HUES64 (cell line): ENCODE data around the gene SRGAP1.
"Not testable (repeated sequence)": the region's sequence is repeated elsewhere in the genome, so short reads cannot be mapped to it uniquely, and the experiment has no call there.

ENCODE experiments used
- H3K27ac ChIP-seq: 2 replicates; pipeline ENCODE4 v1.7.0; 2013; ENCODE audit warnings: low read depth, low read length, inconsistent platforms
- H3K27me3 ChIP-seq: 2 replicates; pipeline ENCODE4 v1.6.1; 2013; ENCODE audit warnings: mild to moderate bottlenecking, low read length; ENCODE audit not compliant: insufficient read depth
- H3K36me3 ChIP-seq: 2 replicates; pipeline ENCODE4 v1.6.1; 2013; ENCODE audit warnings: mild to moderate bottlenecking, low read length; ENCODE audit not compliant: insufficient read depth
- H3K4me1 ChIP-seq: 2 replicates; pipeline ENCODE4 v1.6.1; 2013; ENCODE audit warnings: mild to moderate bottlenecking, low read length, moderate library complexity; ENCODE audit not compliant: insufficient read depth
- H3K4me3 ChIP-seq: 2 replicates; pipeline ENCODE4 v1.5.1; 2013; ENCODE audit warnings: mild to moderate bottlenecking, low read length, moderate library complexity
- H3K9ac ChIP-seq: 2 replicates; pipeline ENCODE4 v1.6.1; 2013; ENCODE audit warnings: mild to moderate bottlenecking, low read depth, low read length
- H3K9me3 ChIP-seq: 2 replicates; pipeline ENCODE4 v1.6.1; 2013; ENCODE audit warnings: low read depth, low read length; ENCODE audit not compliant: insufficient read depth
- WGBS: fragments of 150-250, 120-280 bp; methylation state at CpG from one replicate; pipeline ENCODE4 v1.1.7; 2013; ENCODE audit warnings: missing lambda C conversion rate; 5-methylcytosine and 5-hydroxymethylcytosine counted together

The SRGAP1 gene

DNA sequence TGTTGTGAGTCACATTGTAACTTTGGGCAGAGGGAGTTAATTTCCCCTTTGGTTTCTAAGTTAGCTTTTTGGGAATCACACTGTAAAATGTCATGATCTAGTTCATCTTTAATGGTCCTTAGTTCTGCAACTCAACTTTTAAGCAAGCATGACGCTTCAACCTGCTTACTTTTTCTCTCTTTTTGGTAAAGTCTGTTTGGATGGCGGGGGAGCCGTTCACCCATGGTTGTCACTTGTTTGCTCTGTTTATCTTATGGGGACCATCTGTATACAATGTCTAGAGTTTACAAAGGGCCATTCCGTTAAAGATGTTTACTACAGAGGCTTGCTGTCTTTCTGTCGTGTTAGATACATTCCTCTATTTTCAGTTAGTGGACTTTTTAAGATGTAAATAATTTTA, 172.0 kb downstream of the SRGAP1 start:
- 98% methylated on average over 3 of the region's 5 CpGs for WGBS
- Histone ChIP-seq H3K9me3 (no peaks in the 10 kb centered on the region), H3K36me3 (no peaks in the 10 kb centered on the region), H3K9ac (no peak overlapping the region), H3K27me3 (no peaks in the 10 kb centered on the region), H3K27ac (no peak overlapping the region), H3K4me1 (peaks cover 5% of the 10 kb centered on the region; the same call in 1 of the 2 replicates), H3K4me3 (no peak overlapping the region)

DNA sequence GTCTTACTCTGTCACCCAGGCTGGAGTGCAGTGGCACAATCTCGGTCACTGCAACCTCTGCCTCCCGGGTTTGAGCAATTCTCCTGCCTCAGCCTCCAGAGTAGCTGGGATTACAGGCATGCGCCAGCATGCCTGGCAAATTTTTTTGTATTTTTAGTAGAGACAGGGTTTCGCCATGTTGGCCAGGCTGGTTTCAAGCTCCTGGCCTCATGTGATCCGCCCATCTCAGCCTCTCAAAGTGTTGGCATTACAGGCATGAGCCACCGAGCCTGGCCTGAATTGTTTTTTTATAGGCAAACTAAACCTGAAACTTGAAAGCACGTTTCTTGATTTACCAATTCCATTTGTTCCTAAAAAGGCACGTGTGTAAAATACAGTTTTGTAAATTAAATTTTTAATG, 173.6 kb downstream of the SRGAP1 start:
- 92% methylated on average over 8 of the region's 8 CpGs for WGBS
- H3K4me3 ChIP-seq, H3K27ac ChIP-seq, H3K9me3 ChIP-seq, H3K36me3 ChIP-seq, H3K27me3 ChIP-seq, H3K9ac ChIP-seq: not testable (repeated sequence)
- H3K4me1 ChIP-seq: peaks cover 12% of the 10 kb centered on the region; the same call in 1 of the 2 replicates

DNA sequence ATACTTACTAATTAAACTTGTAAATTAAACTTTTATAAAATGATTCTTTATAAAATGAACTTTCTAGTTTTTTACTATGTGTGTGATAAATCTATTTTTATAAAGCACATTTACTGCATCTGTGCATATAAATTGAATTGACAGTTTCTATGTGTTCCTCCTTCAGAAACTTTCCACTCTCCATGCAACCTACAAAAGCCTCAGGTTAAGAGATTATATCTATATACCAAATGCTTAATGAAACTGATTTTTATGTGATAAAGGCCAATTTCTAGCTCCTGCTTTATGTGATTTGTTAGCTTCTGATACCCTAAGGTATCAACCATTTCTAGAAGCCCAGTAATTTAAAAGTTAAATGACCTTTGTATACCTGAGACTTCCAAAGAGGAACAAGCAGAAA, 174.0 kb downstream of the SRGAP1 start:
- H3K27me3 ChIP-seq: no peaks in the 10 kb centered on the region
- H3K9ac ChIP-seq: no peak overlapping the region
- no peak overlapping the region for H3K27ac ChIP-seq
- H3K9me3 ChIP-seq: no peaks in the 10 kb centered on the region
- peaks cover 12% of the 10 kb centered on the region; the same call in 1 of the 2 replicates for H3K4me1 ChIP-seq
- H3K36me3 ChIP-seq: no peaks in the 10 kb centered on the region
- H3K4me3 ChIP-seq: no peak overlapping the region

DNA sequence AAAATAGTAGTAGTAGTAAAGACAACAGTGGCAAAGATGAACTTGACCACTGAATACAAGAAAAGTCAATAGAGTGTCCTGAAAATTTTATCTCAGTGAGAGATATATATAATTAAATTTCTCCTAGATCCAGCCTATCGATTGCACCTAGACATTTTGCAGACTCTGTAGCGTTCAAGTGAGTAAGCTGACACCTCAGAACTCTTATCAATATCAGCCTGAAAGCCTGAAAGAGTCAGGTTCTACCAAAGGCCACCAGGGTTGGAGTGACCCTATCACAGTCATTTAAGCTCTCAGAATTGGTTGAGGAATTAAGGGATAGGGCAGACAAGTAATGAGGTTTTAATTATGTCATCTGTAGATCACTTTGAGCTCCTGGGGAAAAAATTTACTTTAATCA, 174.6 kb downstream of the SRGAP1 start:
- H3K9ac ChIP-seq: no peak overlapping the region

DNA sequence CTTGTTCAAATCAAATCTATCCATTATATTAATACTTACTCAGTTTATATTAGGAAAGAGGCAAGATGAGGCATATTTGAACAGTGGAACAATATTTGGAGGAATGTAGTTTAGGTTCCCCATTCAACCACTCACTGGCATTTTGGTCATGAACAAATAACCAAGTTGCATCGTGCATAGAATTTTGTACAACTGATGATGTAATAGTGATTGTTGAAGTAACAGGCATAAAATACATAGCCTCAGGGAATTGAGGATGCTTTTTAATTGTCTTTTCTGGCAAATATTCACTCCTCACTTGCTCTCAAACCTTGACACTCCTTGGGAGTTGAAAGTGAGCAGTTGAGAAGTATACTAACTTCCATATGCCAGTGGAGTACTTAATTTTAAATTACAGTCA, 175.2 kb downstream of the SRGAP1 start:
- 93% methylated on average over 1 of the region's 1 CpG for WGBS
- H3K9me3 ChIP-seq: no peaks in the 10 kb centered on the region
- peaks cover 12% of the 10 kb centered on the region; the same call in 1 of the 2 replicates for H3K4me1 ChIP-seq

More for the DNA sequence above, 174.6 kb downstream of the SRGAP1 start:
- H3K36me3 ChIP-seq: no peaks in the 10 kb centered on the region
- H3K4me1 ChIP-seq: peaks cover 12% of the 10 kb centered on the region; the same call in 1 of the 2 replicates
- no peak overlapping the region for H3K4me3 ChIP-seq
- H3K27ac ChIP-seq: no peak overlapping the region
- WGBS: 92% methylated on average over 2 of the region's 2 CpGs
- H3K9me3 ChIP-seq: no peaks in the 10 kb centered on the region
- no peaks in the 10 kb centered on the region for H3K27me3 ChIP-seq

DNA sequence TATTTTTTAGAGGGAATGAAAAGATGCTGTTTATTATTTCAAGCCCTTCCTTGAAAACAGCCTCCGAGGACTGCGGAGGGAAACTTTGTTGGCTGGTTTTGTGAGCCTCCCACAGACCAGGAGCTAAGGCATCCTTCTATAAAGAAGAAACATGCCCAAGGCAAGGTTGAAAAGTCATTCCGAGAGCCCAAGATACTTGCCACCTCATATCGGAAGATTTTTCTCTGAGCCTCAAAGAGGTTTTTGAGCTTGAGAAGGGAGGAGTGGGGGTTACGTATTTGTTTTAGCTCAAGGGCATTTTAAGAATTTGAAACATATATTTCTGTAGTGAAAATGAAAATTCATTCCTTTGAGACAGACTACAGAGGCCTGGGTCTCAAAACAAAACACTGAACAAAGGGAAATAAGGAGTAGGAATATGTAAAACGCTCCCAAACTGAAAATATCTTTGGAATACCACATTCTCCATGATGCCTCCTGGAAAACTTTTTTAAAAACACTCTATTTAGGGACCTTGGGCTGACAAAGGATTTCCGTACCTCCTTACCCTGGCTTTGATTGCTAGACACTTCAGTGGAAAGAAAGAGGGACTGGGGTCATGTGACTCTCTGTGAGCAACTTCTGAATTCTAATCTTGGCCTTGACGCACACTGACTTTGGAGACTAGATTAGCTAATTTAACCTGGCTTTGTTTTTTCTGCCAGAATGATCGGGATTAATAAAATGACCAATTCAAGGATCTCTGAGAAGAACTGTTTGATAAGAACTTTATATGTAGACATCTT, 180.9 kb downstream of the SRGAP1 start:
- H3K27me3 ChIP-seq: no peaks in the 10 kb centered on the region
- WGBS: 95% methylated on average over 9 of the region's 9 CpGs
- H3K36me3 ChIP-seq: no peaks in the 10 kb centered on the region
- peaks cover 12% of the 10 kb centered on the region; the same call in 1 of the 2 replicates for H3K4me1 ChIP-seq
- no peak overlapping the region for H3K27ac ChIP-seq
- H3K9me3 ChIP-seq: no peaks in the 10 kb centered on the region
- no peak overlapping the region for H3K9ac ChIP-seq
- H3K4me3 ChIP-seq: no peak overlapping the region

More for the DNA sequence above, 175.2 kb downstream of the SRGAP1 start:
- no peaks in the 10 kb centered on the region for H3K27me3 ChIP-seq
- H3K27ac ChIP-seq: no peak overlapping the region
- no peak overlapping the region for H3K4me3 ChIP-seq
- no peak overlapping the region for H3K9ac ChIP-seq
- H3K36me3 ChIP-seq: no peaks in the 10 kb centered on the region

DNA sequence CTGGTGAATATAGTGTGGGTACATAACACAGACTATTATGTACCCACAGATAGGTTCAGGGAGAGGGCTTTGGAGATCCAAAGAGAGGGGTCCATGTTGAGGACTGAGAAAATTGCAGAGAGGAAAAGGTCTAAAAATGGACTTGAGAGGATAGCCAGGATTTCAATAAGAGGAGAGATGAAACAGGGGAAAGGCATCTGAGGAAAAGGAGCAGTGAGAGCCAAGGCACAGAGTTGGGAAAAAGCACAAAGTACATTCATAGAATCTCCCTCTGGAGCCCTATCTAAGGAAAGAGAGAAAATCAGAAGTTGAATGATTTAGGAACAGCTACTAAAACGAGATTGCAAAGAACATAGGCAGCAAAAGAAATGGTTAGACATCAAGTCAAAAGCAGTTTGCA, 182.8 kb downstream of the SRGAP1 start:
- Histone ChIP-seq H3K27me3 (no peaks in the 10 kb centered on the region), H3K9me3 (peaks cover 9% of the 10 kb centered on the region), H3K9ac (no peak overlapping the region), H3K4me3 (no peak overlapping the region), H3K36me3 (no peaks in the 10 kb centered on the region), H3K4me1 (peaks cover 4% of the 10 kb centered on the region; the same call in 1 of the 2 replicates), H3K27ac (no peak overlapping the region)
- WGBS: 96% methylated on average over 1 of the region's 1 CpG

DNA sequence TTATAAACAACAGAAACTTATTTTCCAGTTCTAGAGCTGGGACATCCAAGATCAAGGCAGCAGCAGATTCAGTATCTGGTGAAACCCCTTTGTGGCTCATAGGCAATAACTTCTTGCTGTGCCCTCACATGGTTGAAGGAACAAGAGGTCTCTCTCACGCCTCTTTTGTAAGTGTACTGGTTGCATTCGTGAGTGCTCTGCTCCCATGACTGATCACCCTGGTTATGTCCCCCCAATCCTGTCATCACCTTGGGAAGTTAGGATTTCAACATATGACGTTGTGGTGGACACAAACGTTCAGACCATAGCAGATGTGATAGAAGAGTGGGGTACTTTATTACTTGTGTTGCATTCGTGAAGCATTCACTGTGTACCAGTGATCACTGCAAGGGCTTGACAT, 184.0 kb downstream of the SRGAP1 start:
- H3K4me1 ChIP-seq: no peaks in the 10 kb centered on the region
- H3K4me3 ChIP-seq: no peak overlapping the region
- no peaks in the 10 kb centered on the region for H3K36me3 ChIP-seq
- no peak overlapping the region for H3K27ac ChIP-seq
- peaks cover 9% of the 10 kb centered on the region for H3K9me3 ChIP-seq
- no peak overlapping the region for H3K9ac ChIP-seq
- 78% methylated on average over 5 of the region's 5 CpGs for WGBS
- H3K27me3 ChIP-seq: no peaks in the 10 kb centered on the region

DNA sequence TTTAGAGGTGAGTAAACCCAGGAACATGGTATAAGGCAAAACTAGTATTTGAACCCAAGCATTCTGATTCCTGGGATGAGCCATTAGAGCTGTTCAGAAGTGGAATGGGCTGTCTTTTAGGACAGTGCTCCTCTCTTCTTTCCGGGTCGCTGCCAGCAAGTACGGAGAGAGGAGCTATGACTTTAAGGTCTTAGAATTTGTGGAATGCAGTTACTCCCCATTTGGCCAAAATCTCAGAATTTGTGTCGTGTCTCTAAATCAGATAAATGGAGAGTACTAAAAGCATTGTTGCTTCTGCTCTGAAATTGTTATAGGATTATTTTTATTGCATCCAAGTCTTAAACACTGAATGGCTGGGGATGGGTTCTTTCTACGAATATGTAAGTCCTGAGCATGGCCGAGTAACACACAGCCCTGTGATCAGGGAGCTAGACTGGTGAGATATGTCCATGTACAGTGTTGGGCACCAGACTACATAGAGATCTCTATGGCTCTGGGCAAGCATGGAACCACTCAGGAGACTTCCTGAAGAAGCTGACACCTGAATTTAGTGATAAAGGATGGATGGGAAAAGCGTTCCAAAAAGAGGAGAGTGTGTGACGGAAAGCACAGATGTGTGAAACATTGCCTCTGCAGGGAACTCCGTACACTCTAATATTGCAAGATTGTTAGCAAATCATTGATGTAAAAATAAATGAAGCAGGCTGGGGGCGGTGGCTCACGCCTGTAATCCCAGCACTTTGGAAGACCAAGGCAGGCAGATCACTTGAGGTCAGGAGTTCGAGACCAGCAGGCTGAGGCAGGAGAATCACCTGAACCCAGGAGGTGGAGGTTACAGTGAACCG, 184.7 kb downstream of the SRGAP1 start:
- Histone ChIP-seq H3K36me3 (no peaks in the 10 kb centered on the region), H3K9ac (no peak overlapping the region), H3K9me3 (peaks cover 9% of the 10 kb centered on the region), H3K27ac (no peak overlapping the region), H3K4me3 (no peak overlapping the region), H3K4me1 (no peaks in the 10 kb centered on the region), H3K27me3 (no peaks in the 10 kb centered on the region)
- 90% methylated on average over 13 of the region's 13 CpGs for WGBS

DNA sequence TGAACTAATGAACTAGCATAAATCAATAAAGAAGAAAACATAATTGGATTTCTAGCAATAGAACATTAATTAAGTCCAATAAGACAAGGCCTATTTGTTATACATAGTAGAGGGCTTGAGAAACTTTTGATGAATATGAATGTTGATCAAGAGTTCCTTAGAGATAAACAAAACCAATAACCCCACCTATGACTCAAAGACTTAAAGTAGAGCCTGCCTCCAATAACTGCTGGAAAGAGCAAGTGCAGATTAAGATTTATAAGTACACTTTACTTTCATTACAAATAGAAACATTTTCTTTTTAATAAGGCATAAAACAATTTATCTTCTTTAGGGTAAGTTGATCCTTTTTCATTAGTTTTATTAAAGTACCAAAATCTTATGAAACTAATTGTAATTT, 185.7 kb downstream of the SRGAP1 start:
- no peak overlapping the region for H3K27ac ChIP-seq
- H3K27me3 ChIP-seq: no peaks in the 10 kb centered on the region
- H3K9me3 ChIP-seq: peaks cover 9% of the 10 kb centered on the region
- no peak overlapping the region for H3K4me3 ChIP-seq
- H3K9ac ChIP-seq: no peak overlapping the region
- no peaks in the 10 kb centered on the region for H3K4me1 ChIP-seq
- H3K36me3 ChIP-seq: no peaks in the 10 kb centered on the region

DNA sequence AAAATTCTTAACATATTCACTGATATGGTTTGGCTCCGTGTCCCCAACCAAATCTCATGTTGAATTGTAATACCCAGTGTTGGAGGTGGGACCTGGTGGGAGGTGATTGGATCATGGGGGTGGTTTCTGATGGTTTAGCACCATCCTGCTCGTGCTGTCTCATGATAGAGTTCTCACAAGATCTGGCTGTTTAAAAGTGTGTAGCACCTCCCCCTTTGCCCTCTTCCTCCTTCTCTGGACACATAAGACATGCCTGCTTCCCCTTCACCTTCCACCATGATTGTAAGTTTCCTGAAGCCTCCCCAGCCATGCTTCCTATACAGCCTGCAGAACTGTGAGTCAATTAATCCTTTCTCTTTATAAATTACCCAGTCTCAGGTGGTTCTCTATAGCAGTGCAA, 189.6 kb downstream of the SRGAP1 start:
- H3K4me3 ChIP-seq, H3K27ac ChIP-seq, H3K9me3 ChIP-seq, H3K27me3 ChIP-seq, H3K36me3 ChIP-seq, H3K9ac ChIP-seq, H3K4me1 ChIP-seq: not testable (repeated sequence)
- 96% methylated on average over 2 of the region's 2 CpGs for WGBS
